ENCODE data around the gene LTA4H. TPM values are rescaled to one million over a fixed set of nuclear protein-coding genes. Genes with fewer than 3 reads are reported as not detected.
"Not testable (repeated sequence)": the region's sequence is repeated elsewhere in the genome, so short reads cannot be mapped to it uniquely, and the experiment has no call there.

The LTA4H gene
- total and polyA plus RNA-seq, 2 donors: 61.5 to 72.1 TPM

DNA sequence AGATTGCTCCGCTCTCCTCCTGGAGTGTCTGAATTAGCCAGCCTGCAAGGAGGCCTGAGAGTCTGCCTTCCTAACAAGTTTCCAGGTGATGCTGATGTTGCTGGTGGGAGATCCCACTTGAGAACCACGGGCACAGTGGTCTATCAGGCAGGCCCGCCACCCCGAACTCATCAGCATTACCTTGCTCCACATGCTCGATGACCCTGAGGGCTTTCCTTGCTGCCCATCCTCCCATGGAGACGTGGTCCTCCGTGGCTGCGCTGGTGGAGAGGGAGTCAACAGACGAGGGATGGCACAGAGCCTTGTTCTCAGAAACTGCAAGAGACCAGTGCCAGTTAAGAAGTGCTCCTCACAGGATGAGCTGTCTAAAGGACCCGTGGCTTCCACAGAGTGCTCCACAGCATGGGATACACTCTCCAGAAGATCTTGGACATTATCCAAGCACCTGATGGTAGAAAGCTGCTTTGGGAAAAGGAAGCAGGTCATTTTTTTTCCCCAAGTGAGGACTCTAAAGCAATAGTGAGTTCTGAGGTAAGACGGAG, 57.6 kb downstream of the LTA4H start:
- Histone ChIP-seq H3K4me1 (ENCODE audit: control insufficient read depth in 2 of 2, insufficient read depth in 2 of 2, low read length in 2 of 2) (no peaks in the 10 kb centered on the region), H3K27ac (ENCODE audit: low read depth in 1 of 2, low read length in 1 of 2) (no peak overlapping the region), H3K36me3 (ENCODE audit: control insufficient read depth in 2 of 2, insufficient read depth in 2 of 2, low read length in 1 of 2) (no peaks in the 10 kb centered on the region), H3K27me3 (ENCODE audit: control insufficient read depth in 2 of 2, insufficient read depth in 1 of 2, low read length in 1 of 2) (no peaks in the 10 kb centered on the region), H3K9me3 (ENCODE audit: control insufficient read depth in 2 of 2, insufficient read depth in 1 of 2, low read length in 1 of 2) (no peaks in the 10 kb centered on the region), H3K4me3 (ENCODE audit: low read length in 2 of 2) (no peak overlapping the region)
- WGBS: 93% methylated on average over 11 of the region's 11 CpGs
- DNase-seq (ENCODE audit: low read depth in 6 of 9, low spot score in 9 of 9): no peak

DNA sequence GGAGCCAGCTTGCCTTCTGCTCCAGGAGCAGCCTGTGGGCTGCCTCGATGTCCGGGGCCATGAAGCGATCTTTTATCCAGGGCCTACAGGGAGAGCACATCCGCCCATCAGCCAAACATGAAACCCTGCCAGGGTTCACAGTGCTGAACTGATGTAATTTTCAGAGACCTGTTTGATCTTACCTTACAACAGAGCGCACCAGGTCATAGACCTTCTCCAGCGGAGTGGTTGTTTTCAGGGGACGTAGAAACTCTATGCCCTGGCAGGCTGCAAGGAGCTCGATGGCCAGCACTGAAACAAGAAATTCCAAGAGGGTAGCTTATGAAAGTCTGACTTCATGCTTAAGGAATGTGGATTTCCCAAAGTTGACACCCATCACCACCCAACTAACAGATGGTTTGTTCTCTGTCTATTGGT, 59.0 kb downstream of the LTA4H start:
- Histone ChIP-seq H3K36me3 (ENCODE audit: control insufficient read depth in 2 of 2, insufficient read depth in 2 of 2, low read length in 1 of 2) (no peaks in the 10 kb centered on the region), H3K4me3 (ENCODE audit: low read length in 2 of 2) (no peak overlapping the region)
- 97% methylated on average over 8 of the region's 8 CpGs for WGBS

DNA sequence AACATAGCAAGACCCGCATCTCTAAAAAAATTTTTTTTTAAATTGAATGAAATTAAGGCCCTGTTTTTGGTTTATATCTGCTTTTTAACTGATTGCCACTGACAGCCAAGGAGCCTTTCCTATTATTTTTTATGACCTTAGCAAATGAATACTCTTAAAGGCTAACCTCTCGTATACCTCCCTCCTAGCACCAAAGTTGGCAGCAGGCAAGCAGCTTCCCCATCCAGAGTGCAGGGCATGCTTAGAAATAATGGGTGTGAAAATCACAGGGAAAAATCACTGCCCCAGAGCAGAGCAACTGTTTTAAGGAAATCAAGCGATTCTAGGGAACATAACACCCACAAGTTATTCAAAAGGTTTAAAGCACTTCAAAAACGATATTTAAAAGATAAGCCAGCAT, 59.9 kb downstream of the LTA4H start:
- Histone ChIP-seq H3K9me3 (ENCODE audit: control insufficient read depth in 2 of 2, insufficient read depth in 1 of 2, low read length in 1 of 2) (no peaks in the 10 kb centered on the region), H3K27me3 (ENCODE audit: control insufficient read depth in 2 of 2, insufficient read depth in 1 of 2, low read length in 1 of 2) (no peaks in the 10 kb centered on the region), H3K27ac (ENCODE audit: low read depth in 1 of 2, low read length in 1 of 2) (no peak overlapping the region), H3K4me1 (ENCODE audit: control insufficient read depth in 2 of 2, insufficient read depth in 2 of 2, low read length in 2 of 2) (no peaks in the 10 kb centered on the region), H3K36me3 (ENCODE audit: control insufficient read depth in 2 of 2, insufficient read depth in 2 of 2, low read length in 1 of 2) (no peaks in the 10 kb centered on the region), H3K4me3 (ENCODE audit: low read length in 2 of 2) (no peak overlapping the region)
- WGBS: 95% methylated on average over 4 of the region's 4 CpGs
- DNase-seq (ENCODE audit: low read depth in 6 of 9, low spot score in 9 of 9): no peak

More for the DNA sequence above, 59.0 kb downstream of the LTA4H start:
- no peaks in the 10 kb centered on the region for H3K9me3 ChIP-seq (ENCODE audit: control insufficient read depth in 2 of 2, insufficient read depth in 1 of 2, low read length in 1 of 2)
- no peaks in the 10 kb centered on the region for H3K4me1 ChIP-seq (ENCODE audit: control insufficient read depth in 2 of 2, insufficient read depth in 2 of 2, low read length in 2 of 2)
- DNase-seq (ENCODE audit: low read depth in 6 of 9, low spot score in 9 of 9): no peak
- H3K27ac ChIP-seq (ENCODE audit: low read depth in 1 of 2, low read length in 1 of 2): no peak overlapping the region
- no peaks in the 10 kb centered on the region for H3K27me3 ChIP-seq (ENCODE audit: control insufficient read depth in 2 of 2, insufficient read depth in 1 of 2, low read length in 1 of 2)

DNA sequence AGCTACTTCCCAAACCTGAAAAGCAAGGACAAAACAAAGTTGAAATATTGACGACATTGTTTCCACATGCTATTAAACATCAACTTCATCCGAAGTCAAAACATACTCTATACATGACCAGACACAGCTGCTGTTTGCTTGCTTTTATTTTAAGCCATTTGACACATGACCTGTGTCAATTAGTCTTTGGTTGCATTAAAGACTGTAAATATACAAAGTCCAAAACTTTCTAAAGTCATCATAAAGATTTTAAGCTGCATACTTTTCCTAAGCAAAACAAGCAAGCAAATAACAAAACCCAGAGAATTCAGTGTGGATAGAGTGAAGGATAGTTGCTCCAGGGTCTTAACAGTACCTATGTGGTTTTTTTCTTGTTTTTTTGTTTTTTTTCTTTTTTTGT, 61.0 kb downstream of the LTA4H start:
- H3K4me3 ChIP-seq (ENCODE audit: low read length in 2 of 2): no peak overlapping the region
- DNase-seq (ENCODE audit: low read depth in 6 of 9, low spot score in 9 of 9): no peak
- 92% methylated on average over 2 of the region's 2 CpGs for WGBS

DNA sequence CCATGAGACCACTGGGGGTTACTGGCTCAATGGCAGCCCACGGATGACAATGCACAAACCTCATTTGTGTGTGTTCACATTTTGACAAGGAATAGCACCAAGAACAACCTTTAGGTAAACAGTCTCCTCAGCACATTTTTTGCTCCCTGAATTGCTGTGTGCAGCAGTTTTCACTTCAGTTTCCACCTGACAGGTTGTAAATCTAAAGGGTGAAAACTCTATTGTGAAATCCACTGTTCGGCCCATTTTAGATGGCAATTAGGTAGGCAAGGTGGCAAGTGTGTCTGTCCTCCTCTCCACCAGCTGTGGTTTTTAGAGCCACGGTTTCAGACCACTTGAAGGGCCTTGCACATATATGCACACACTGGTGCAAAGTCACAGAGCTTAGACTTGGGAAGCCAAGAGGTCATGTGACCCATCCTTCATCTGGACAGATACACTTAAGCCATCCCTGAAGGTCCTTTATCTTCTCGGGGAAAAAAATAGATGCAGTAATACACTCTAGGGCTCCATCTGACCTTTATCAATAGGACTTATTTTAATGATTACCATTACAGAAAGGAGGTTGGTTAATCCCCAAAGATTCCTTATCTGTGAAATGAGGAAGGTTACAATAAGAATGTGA, 62.4 kb downstream of the LTA4H start:
- Histone ChIP-seq H3K4me1 (ENCODE audit: control insufficient read depth in 2 of 2, insufficient read depth in 2 of 2, low read length in 2 of 2) (no peaks in the 10 kb centered on the region), H3K27ac (ENCODE audit: low read depth in 1 of 2, low read length in 1 of 2) (no peak overlapping the region), H3K4me3 (ENCODE audit: low read length in 2 of 2) (no peak overlapping the region), H3K27me3 (ENCODE audit: control insufficient read depth in 2 of 2, insufficient read depth in 1 of 2, low read length in 1 of 2) (no peaks in the 10 kb centered on the region), H3K36me3 (ENCODE audit: control insufficient read depth in 2 of 2, insufficient read depth in 2 of 2, low read length in 1 of 2) (no peaks in the 10 kb centered on the region), H3K9me3 (ENCODE audit: control insufficient read depth in 2 of 2, insufficient read depth in 1 of 2, low read length in 1 of 2) (no peaks in the 10 kb centered on the region)
- DNase-seq (ENCODE audit: low read depth in 6 of 9, low spot score in 9 of 9): no peak
- 81% methylated on average over 4 of the region's 4 CpGs for WGBS

More for the DNA sequence above, 61.0 kb downstream of the LTA4H start:
- Histone ChIP-seq H3K27ac (ENCODE audit: low read depth in 1 of 2, low read length in 1 of 2) (no peak overlapping the region), H3K4me1 (ENCODE audit: control insufficient read depth in 2 of 2, insufficient read depth in 2 of 2, low read length in 2 of 2) (no peaks in the 10 kb centered on the region), H3K36me3 (ENCODE audit: control insufficient read depth in 2 of 2, insufficient read depth in 2 of 2, low read length in 1 of 2) (no peaks in the 10 kb centered on the region), H3K27me3 (ENCODE audit: control insufficient read depth in 2 of 2, insufficient read depth in 1 of 2, low read length in 1 of 2) (no peaks in the 10 kb centered on the region), H3K9me3 (ENCODE audit: control insufficient read depth in 2 of 2, insufficient read depth in 1 of 2, low read length in 1 of 2) (no peaks in the 10 kb centered on the region)

DNA sequence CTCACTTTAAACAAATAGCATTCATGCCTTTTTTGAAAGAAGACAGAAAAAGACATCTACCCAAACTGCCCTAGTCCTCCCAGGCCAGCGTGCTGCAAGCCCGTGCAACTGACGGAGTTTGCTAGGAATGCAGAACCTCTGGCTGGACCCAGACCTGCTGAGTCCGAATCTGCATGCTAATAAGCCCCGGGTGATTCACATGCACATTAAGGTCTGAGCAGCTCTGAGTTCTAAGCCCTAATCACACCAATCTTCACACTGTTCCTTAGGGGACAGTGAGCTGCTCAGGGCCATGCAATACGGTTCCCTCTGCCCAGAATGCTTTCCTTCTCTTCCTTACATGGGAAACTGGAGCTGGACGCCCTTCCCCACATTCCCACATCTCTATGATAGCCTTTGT, 64.5 kb downstream of the LTA4H start:
- no peaks in the 10 kb centered on the region for H3K27me3 ChIP-seq (ENCODE audit: control insufficient read depth in 2 of 2, insufficient read depth in 1 of 2, low read length in 1 of 2)
- no peak overlapping the region for H3K27ac ChIP-seq (ENCODE audit: low read depth in 1 of 2, low read length in 1 of 2)
- H3K4me3 ChIP-seq (ENCODE audit: low read length in 2 of 2): no peak overlapping the region
- no peaks in the 10 kb centered on the region for H3K9me3 ChIP-seq (ENCODE audit: control insufficient read depth in 2 of 2, insufficient read depth in 1 of 2, low read length in 1 of 2)
- no peaks in the 10 kb centered on the region for H3K36me3 ChIP-seq (ENCODE audit: control insufficient read depth in 2 of 2, insufficient read depth in 2 of 2, low read length in 1 of 2)
- H3K4me1 ChIP-seq (ENCODE audit: control insufficient read depth in 2 of 2, insufficient read depth in 2 of 2, low read length in 2 of 2): no peaks in the 10 kb centered on the region
- DNase-seq (ENCODE audit: low read depth in 6 of 9, low spot score in 9 of 9): no peak
- WGBS: 92% methylated on average over 7 of the region's 7 CpGs

DNA sequence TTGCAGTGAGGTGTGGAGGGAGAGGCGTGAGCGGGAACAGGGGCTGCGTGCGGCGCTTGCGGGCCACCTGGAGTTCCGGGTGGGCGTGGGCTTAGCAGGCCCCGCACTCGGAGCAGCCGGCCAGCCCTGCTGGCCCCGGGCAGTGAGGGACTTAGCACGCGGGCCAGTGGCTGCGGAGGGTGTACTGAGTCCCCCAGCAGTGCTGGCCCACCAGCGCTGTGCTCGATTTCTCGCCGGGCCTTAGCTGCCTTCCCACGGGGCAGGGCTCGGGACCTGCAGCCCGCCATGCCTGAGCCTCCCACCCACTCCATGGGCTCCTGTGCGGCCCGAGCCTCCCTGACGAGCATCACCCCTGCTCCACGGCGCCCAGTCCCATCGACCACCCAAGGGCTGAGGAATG, 66.3 kb downstream of the LTA4H start:
- 98% methylated on average over 28 of the region's 28 CpGs for WGBS
- H3K9me3 ChIP-seq (ENCODE audit: control insufficient read depth in 2 of 2, insufficient read depth in 1 of 2, low read length in 1 of 2); H3K36me3 ChIP-seq (ENCODE audit: control insufficient read depth in 2 of 2, insufficient read depth in 2 of 2, low read length in 1 of 2); H3K4me3 ChIP-seq (ENCODE audit: low read length in 2 of 2); DNase-seq (ENCODE audit: low read depth in 6 of 9, low spot score in 9 of 9); H3K27ac ChIP-seq (ENCODE audit: low read depth in 1 of 2, low read length in 1 of 2); H3K4me1 ChIP-seq (ENCODE audit: control insufficient read depth in 2 of 2, insufficient read depth in 2 of 2, low read length in 2 of 2); H3K27me3 ChIP-seq (ENCODE audit: control insufficient read depth in 2 of 2, insufficient read depth in 1 of 2, low read length in 1 of 2): not testable (repeated sequence)

DNA sequence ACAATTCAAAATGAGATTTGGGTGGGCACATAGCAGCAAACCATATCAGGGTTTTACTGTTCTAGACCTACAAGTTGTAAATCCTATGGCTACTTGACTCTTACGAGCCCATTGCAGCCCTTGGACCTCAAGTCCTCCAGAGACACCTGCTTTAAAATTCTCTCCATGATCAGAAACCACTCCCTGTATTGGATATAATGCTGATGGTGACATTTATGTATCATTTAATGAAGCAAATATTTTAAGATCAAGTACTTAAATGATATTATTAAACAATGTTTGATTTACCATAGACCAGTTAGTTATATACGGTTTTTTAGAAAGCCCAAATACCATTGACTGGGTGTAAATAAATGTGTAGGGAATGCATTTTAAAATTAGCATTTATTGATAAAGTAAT, 68.1 kb downstream of the LTA4H start:
- Histone ChIP-seq H3K36me3 (ENCODE audit: control insufficient read depth in 2 of 2, insufficient read depth in 2 of 2, low read length in 1 of 2) (no peaks in the 10 kb centered on the region), H3K4me3 (ENCODE audit: low read length in 2 of 2) (no peak overlapping the region), H3K27me3 (ENCODE audit: control insufficient read depth in 2 of 2, insufficient read depth in 1 of 2, low read length in 1 of 2) (no peaks in the 10 kb centered on the region), H3K9me3 (ENCODE audit: control insufficient read depth in 2 of 2, insufficient read depth in 1 of 2, low read length in 1 of 2) (no peaks in the 10 kb centered on the region), H3K4me1 (ENCODE audit: control insufficient read depth in 2 of 2, insufficient read depth in 2 of 2, low read length in 2 of 2) (no peaks in the 10 kb centered on the region), H3K27ac (ENCODE audit: low read depth in 1 of 2, low read length in 1 of 2) (no peak overlapping the region)
- DNase-seq (ENCODE audit: low read depth in 6 of 9, low spot score in 9 of 9): no peak
- WGBS: over 99% methylated on average over 2 of the region's 2 CpGs

DNA sequence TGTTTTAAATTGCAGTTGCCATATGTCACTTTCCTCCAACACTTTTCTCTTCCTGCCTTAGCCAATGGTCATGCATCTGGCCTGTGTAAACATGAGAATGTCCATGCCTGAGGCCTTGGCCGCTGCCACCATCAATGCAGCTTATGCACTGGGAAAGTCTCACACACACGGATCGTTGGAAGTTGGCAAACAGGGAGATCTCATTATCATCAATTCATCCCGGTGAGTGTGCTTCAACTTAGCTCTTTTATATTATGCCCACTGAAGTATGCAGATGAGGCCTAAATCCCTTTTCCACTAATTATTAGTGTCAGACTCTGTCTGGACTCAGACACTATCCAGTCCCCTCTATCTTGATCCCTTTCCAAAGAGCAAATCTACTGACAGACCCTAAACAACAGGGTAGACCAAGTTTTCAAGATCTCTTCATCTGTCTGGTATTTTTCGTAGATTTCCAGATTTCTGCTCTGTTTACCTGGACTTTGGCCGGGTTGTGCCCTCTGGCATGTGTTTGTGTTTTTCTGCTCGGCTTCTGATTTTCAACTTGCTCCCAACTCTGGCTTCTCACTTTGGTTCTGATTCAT, 69.0 kb downstream of the LTA4H start:
- H3K27me3 ChIP-seq (ENCODE audit: control insufficient read depth in 2 of 2, insufficient read depth in 1 of 2, low read length in 1 of 2): no peaks in the 10 kb centered on the region
- no peaks in the 10 kb centered on the region for H3K9me3 ChIP-seq (ENCODE audit: control insufficient read depth in 2 of 2, insufficient read depth in 1 of 2, low read length in 1 of 2)
- H3K4me1 ChIP-seq (ENCODE audit: control insufficient read depth in 2 of 2, insufficient read depth in 2 of 2, low read length in 2 of 2): no peaks in the 10 kb centered on the region
- 98% methylated on average over 7 of the region's 7 CpGs for WGBS
- H3K27ac ChIP-seq (ENCODE audit: low read depth in 1 of 2, low read length in 1 of 2): no peak overlapping the region
- DNase-seq (ENCODE audit: low read depth in 6 of 9, low spot score in 9 of 9): no peak
- no peak overlapping the region for H3K4me3 ChIP-seq (ENCODE audit: low read length in 2 of 2)
- no peaks in the 10 kb centered on the region for H3K36me3 ChIP-seq (ENCODE audit: control insufficient read depth in 2 of 2, insufficient read depth in 2 of 2, low read length in 1 of 2)

Measured in thymus (tissue), 11 donors.